Karpas-422 (cell line): ENCODE data around the gene KCTD4. TPM values are rescaled to one million over a fixed set of nuclear protein-coding genes. Genes with fewer than 3 reads are reported as not detected.
A peak's percentile ranks its signal among the peaks of the same experiment; 100 is the strongest.

Experiments used
- DNase-seq: peaks from one replicate; pipeline ENCODE4 v3.0.0-alpha.2; 2015
- H2AFZ ChIP-seq: fragments of 200-600 bp; sonication (generic); 2 replicates; pipeline ENCODE4 v1.6.1; 2014; ENCODE audit warnings: antibody characterized with exemption, low read length, mixed read lengths
- H3K27ac ChIP-seq: fragments of 200-600 bp; sonication (generic); 2 replicates; pipeline ENCODE4 v1.5.1; 2014; ENCODE audit warnings: mild to moderate bottlenecking, low read length, moderate library complexity
- H3K27me3 ChIP-seq: fragments of 200-600 bp; sonication (generic); 2 replicates; pipeline ENCODE4 v1.6.1; 2014; ENCODE audit warnings: low read length, mixed read lengths
- H3K36me3 ChIP-seq: fragments of 200-600 bp; sonication (generic); 2 replicates; pipeline ENCODE4 v1.6.1; 2014; ENCODE audit warnings: low read length, mixed read lengths; ENCODE audit not compliant: insufficient read depth
- H3K4me1 ChIP-seq: fragments of 200-600 bp; sonication (generic); 2 replicates; pipeline ENCODE4 v1.6.1; 2014; ENCODE audit warnings: mild to moderate bottlenecking, low read length, mixed read lengths
- H3K4me2 ChIP-seq: fragments of 200-600 bp; sonication (generic); 2 replicates; pipeline ENCODE4 v1.6.1; 2014; ENCODE audit warnings: low read length, low read depth, mild to moderate bottlenecking; ENCODE audit not compliant: poor library complexity, severe bottlenecking
- H3K4me3 ChIP-seq: fragments of 200-600 bp; sonication (generic); 2 replicates; pipeline ENCODE4 v1.5.1; 2014; ENCODE audit warnings: mild to moderate bottlenecking, antibody characterized with exemption, low read length, mixed read lengths
- H3K79me2 ChIP-seq: fragments of 200-600 bp; sonication (generic); 2 replicates; pipeline ENCODE4 v1.6.1; 2014; ENCODE audit warnings: mild to moderate bottlenecking, low read length, mixed read lengths
- H3K9ac ChIP-seq: fragments of 200-600 bp; sonication (generic); 2 replicates; pipeline ENCODE4 v1.6.0; 2014; ENCODE audit warnings: low read length
- H3K9me2 ChIP-seq: fragments of 200-600 bp; sonication (generic), shearing (Covaris generic); replicated peaks from 2 replicates; pipeline ENCODE4 v1.6.0; 2014; ENCODE audit warnings: mild to moderate bottlenecking, low read length, moderate library complexity; ENCODE audit not compliant: insufficient read depth
- H3K9me3 ChIP-seq: fragments of 300-700, 200-600 bp; sonication (generic); 2 replicates; pipeline ENCODE4 v1.6.1; 2014; ENCODE audit warnings: low read length, mixed read lengths
- H4K20me1 ChIP-seq: fragments of 200-600 bp; sonication (generic); 2 replicates; pipeline ENCODE4 v1.6.1; 2014; ENCODE audit warnings: mild to moderate bottlenecking, antibody characterized with exemption, low read length, low read depth; ENCODE audit not compliant: insufficient read depth
- total RNA-seq: library from RNA; depleted of rRNA; stranded (reverse); fragments of >200 nt; shearing (Covaris generic); gene quantifications from 2 replicates; pipeline ENCODE4 v1.2.3, GENCODE V29; 2014; ENCODE audit warnings: low replicate concordance

The KCTD4 gene
- total RNA-seq, 1 experiment from 2014 or later, result not detected

- Histone ChIP-seq H4K20me1 (no peaks in the 10 kb centered on the region), H3K9ac (no peak overlapping the region), H3K27me3 (no peaks in the 10 kb centered on the region), H3K36me3 (no peaks in the 10 kb centered on the region), H3K9me2 (no peaks in the 10 kb centered on the region), H3K79me2 (peaks cover 90% of the 10 kb centered on the region), H3K9me3 (no peaks in the 10 kb centered on the region), H3K4me1 (peaks cover 26% of the 10 kb centered on the region), H3K27ac (no peak overlapping the region), H3K4me2 (no peak overlapping the region), H3K4me3 (no peak overlapping the region), H2AFZ (no peak overlapping the region)
- DNase-seq, result no peak
Observed at GRCh38 chr13:45222516-45222915, 21.7 kb upstream of the KCTD4 start.

GRCh38 chr13:45220403-45220802, 19.6 kb upstream of the KCTD4 start:
- Histone ChIP-seq H3K27ac (no peak overlapping the region), H3K4me3 (no peak overlapping the region), H2AFZ (no peak overlapping the region), H3K36me3 (no peaks in the 10 kb centered on the region), H3K27me3 (no peaks in the 10 kb centered on the region), H3K9me2 (no peaks in the 10 kb centered on the region), H3K4me1 (peaks cover 30% of the 10 kb centered on the region), H3K79me2 (peaks cover 91% of the 10 kb centered on the region), H3K9me3 (no peaks in the 10 kb centered on the region), H3K4me2 (no peak overlapping the region), H3K9ac (no peak overlapping the region), H4K20me1 (no peaks in the 10 kb centered on the region)
- DNase-seq, result no peak

GRCh38 chr13:45219938-45220375, 19.1 kb upstream of the KCTD4 start:
- H3K79me2 ChIP-seq, result peaks cover 88% of the 10 kb centered on the region
- H3K27me3 ChIP-seq, result no peaks in the 10 kb centered on the region
- peaks cover 30% of the 10 kb centered on the region for H3K4me1 ChIP-seq
- H3K9me3 ChIP-seq, result no peaks in the 10 kb centered on the region
- no peaks in the 10 kb centered on the region for H3K9me2 ChIP-seq
- H2AFZ ChIP-seq, result no peak overlapping the region
- H3K4me3 ChIP-seq, result no peak overlapping the region
- H3K4me2 ChIP-seq, result no peak overlapping the region
- H3K27ac ChIP-seq, result no peak overlapping the region
- no peaks in the 10 kb centered on the region for H4K20me1 ChIP-seq
- peak; percentile 49 for DNase-seq
- no peaks in the 10 kb centered on the region for H3K36me3 ChIP-seq
- no peak overlapping the region for H3K9ac ChIP-seq

GRCh38 chr13:45219123-45219891, 18.5 kb upstream of the KCTD4 start:
- H3K4me2 ChIP-seq, result no peak overlapping the region

GRCh38 chr13:45218689-45219088, 17.8 kb upstream of the KCTD4 start:
- Histone ChIP-seq H3K36me3 (no peaks in the 10 kb centered on the region), H3K27ac (no peak overlapping the region), H2AFZ (no peak overlapping the region), H3K9me3 (no peaks in the 10 kb centered on the region), H3K27me3 (no peaks in the 10 kb centered on the region), H3K4me2 (no peak overlapping the region), H3K9ac (no peak overlapping the region), H3K4me3 (no peak overlapping the region), H3K9me2 (no peaks in the 10 kb centered on the region), H4K20me1 (no peaks in the 10 kb centered on the region), H3K79me2 (peaks cover 84% of the 10 kb centered on the region), H3K4me1 (peaks cover 30% of the 10 kb centered on the region)
- DNase-seq, result no peak

More at GRCh38 chr13:45219123-45219891, 18.5 kb upstream of the KCTD4 start:
- Histone ChIP-seq H3K4me3 (no peak overlapping the region), H3K36me3 (no peaks in the 10 kb centered on the region), H3K4me1 (peaks cover 30% of the 10 kb centered on the region), H3K79me2 (peaks cover 87% of the 10 kb centered on the region), H3K27me3 (no peaks in the 10 kb centered on the region), H3K9me2 (no peaks in the 10 kb centered on the region), H4K20me1 (no peaks in the 10 kb centered on the region), H2AFZ (no peak overlapping the region), H3K27ac (no peak overlapping the region), H3K9ac (no peak overlapping the region), H3K9me3 (no peaks in the 10 kb centered on the region)
- DNase-seq, result no peak

GRCh38 chr13:45216193-45216592, 15.3 kb upstream of the KCTD4 start:
- Histone ChIP-seq H3K9me3 (no peaks in the 10 kb centered on the region), H3K4me2 (no peak overlapping the region), H3K9ac (no peak overlapping the region), H2AFZ (no peak overlapping the region), H3K4me1 (peaks cover 30% of the 10 kb centered on the region), H3K36me3 (no peaks in the 10 kb centered on the region), H3K27ac (no peak overlapping the region), H3K9me2 (no peaks in the 10 kb centered on the region), H3K27me3 (no peaks in the 10 kb centered on the region), H3K79me2 (peaks cover 74% of the 10 kb centered on the region), H4K20me1 (no peaks in the 10 kb centered on the region), H3K4me3 (no peak overlapping the region)
- DNase-seq, result no peak

GRCh38 chr13:45215392-45216077, 14.7 kb upstream of the KCTD4 start:
- no peaks in the 10 kb centered on the region for H4K20me1 ChIP-seq
- peaks cover 30% of the 10 kb centered on the region for H3K4me1 ChIP-seq
- no peaks in the 10 kb centered on the region for H3K36me3 ChIP-seq
- no peak overlapping the region for H3K4me3 ChIP-seq
- H3K9ac ChIP-seq, result no peak overlapping the region
- no peaks in the 10 kb centered on the region for H3K9me2 ChIP-seq
- no peaks in the 10 kb centered on the region for H3K27me3 ChIP-seq
- H3K9me3 ChIP-seq, result no peaks in the 10 kb centered on the region
- peaks cover 73% of the 10 kb centered on the region for H3K79me2 ChIP-seq
- H3K4me2 ChIP-seq, result no peak overlapping the region
- H2AFZ ChIP-seq, result no peak overlapping the region
- no peak for DNase-seq
- no peak overlapping the region for H3K27ac ChIP-seq

GRCh38 chr13:45209229-45209628, 8.4 kb upstream of the KCTD4 start:
- no peaks in the 10 kb centered on the region for H3K9me3 ChIP-seq
- no peak overlapping the region for H3K4me2 ChIP-seq
- H3K27ac ChIP-seq, result no peak overlapping the region
- H3K9me2 ChIP-seq, result no peaks in the 10 kb centered on the region
- no peaks in the 10 kb centered on the region for H3K27me3 ChIP-seq
- H3K36me3 ChIP-seq, result peaks cover 5% of the 10 kb centered on the region; the same call in 1 of the 2 replicates
- H2AFZ ChIP-seq, result no peak overlapping the region
- H3K79me2 ChIP-seq, result peaks cover 61% of the 10 kb centered on the region
- peaks cover 19% of the 10 kb centered on the region for H3K4me1 ChIP-seq
- no peak overlapping the region for H3K4me3 ChIP-seq
- no peak overlapping the region for H3K9ac ChIP-seq
- H4K20me1 ChIP-seq, result no peaks in the 10 kb centered on the region
- no peak for DNase-seq
